Muscle of back (tissue), 11 donors: ENCODE results near the gene CALU. TPM values are rescaled to one million over a fixed set of nuclear protein-coding genes. Genes with fewer than 3 reads are reported as not detected.

Experiments used
- DNase-seq, 3 donors: peaks; one replicate each; pipeline versions ENCODE4 v3.0.0 to v3.0.0-alpha.2; 2013
- polyA plus RNA-seq, 10 donors: library from polyadenylated mRNA; unstranded; fragments of 120-200 nt; gene quantifications; one replicate each; pipeline ENCODE4 v1.2.1, GENCODE V29; 2013; ENCODE audit not compliant: insufficient read length in 10 of 10

Gene CALU
- polyA plus RNA-seq, 10 donors: 256 to 330 (median 285) TPM

DNA sequence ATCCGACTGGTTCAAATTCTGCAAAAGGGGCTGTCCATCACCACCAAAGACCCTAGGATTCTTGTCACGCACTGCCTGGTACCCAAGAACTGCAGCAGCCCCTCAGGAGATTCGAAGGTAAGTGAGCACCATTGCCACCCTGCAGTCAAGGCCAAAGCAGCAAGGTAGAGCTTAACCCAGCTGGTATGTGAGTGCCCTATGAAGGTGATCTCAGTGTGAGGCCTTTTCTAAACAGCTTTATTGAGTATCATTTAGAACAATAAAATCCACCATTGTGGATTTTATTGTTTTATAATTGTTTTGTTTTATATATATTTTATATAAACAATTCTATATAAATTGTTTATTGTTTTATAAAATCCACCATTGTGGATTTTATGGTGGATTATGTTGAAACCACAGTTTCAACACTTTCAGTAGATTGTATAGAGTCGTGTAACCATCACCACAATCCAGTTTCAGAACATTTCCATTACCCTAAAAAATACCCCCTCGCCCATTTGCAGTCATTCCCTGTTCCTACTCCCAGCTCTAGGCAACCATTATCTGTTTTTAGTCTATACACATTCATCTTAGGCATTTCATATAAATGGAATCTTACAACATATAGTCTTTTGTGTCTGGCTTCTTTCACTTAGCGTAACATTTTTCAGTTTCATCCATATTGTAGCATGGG, 20.1 kb upstream of the CALU start:
- DNase-seq: no peak

DNA sequence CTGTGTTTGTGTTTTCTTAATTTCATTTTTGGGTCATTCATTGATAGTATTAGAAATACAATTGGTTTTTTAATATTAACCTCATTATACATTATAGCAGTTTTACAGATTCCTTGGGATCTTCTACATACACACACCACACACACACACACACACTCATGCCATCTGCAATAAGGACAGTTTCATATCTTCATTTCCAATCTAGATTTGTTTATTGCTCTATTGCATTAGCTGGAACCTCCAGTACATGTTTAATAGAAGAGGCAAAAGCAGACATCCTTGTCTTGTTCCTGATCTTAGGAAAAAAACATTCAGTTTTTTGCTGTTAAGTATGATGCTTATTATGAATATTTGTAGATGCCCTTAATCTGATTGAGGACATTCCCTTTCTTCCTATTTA, 17.8 kb upstream of the CALU start:
- DNase-seq: no peak

DNA sequence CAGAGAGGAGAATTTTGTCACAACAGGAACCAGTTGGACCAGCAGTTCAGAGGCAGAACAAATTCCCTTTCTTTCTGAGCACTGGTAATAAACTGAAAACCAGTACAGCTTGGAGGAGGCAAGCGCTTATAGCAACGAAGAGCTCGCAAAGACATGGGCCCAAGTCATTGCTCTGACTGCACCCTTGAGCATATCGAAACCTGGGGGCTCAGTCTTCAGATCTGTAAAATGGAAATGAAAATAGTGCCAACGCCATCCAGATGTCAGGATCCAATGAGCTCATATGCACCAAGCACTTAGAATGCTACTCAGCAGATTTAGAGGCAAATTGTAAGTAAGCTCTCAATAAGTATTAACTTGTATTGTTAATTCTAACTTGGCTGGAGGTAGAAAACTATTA, 14.4 kb upstream of the CALU start:
- no peak for DNase-seq

DNA sequence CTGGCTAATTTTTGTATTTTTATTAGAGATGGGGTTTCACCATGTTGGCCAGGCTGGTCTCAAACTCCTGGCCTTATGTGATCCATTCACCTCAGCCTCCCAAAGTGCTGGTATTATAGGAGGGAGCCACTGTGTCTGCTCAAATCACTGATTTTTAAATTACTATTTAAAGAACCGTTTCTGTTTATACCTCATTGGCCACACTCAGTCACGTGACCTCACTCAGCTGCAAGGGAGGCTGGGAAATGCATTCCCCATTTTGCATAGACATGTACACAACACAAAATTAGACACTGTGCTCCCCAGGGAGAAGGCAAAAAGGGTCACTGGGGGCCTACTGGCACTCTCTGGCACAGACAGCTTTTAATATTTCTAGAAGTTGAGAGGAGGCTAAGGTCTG, 13.6 kb upstream of the CALU start:
- no peak for DNase-seq

DNA sequence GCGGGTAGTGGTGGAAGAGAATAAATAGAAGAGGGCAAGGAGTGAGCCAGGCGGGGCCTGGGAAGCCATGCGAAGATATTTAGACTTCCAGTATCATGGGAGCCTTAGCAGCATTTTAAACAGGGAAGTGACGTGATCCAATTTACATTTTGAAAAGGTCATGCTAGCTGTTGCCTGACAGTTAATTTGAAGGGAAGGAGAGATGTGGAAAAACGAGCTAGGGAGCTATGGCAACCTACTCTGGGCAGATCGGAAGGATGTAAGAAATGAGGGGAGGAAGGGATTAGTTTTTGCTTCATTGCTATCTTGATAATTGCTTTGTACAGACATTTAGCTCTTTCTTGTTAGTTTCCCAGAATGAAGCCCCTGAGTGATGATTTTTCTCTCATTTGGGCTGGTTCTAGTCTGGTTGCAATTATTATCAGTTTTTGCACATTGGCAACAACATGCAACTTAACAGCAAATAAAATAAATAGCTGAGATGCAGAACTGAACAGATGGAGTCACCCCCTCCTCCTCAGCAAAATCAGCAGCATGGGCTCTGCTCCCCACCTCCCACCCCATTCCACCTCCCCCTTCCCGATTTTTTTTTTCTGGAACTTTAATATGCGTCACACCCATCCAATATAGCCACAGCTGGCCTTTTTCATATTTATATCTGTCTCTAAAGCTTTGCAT, 13.0 kb upstream of the CALU start:
- peak in 1 of 3 donors; percentile 36 for DNase-seq

DNA sequence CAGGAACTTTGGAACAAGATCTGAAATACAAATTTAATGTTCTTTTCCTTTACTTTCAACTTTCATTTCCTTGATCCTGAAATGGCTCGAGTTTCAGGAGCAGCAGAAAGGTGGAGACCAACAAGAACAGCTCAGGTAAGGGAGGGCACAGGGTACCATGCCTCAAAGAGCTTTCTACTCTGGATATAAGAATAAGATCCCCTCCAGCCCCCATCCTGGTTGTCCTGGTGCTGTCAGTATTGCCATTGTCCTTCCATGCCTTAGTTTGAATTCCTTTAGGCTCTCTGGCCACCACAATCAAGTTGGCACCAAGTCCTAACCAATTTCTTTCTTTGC, 12.5 kb upstream of the CALU start:
- no peak for DNase-seq

DNA sequence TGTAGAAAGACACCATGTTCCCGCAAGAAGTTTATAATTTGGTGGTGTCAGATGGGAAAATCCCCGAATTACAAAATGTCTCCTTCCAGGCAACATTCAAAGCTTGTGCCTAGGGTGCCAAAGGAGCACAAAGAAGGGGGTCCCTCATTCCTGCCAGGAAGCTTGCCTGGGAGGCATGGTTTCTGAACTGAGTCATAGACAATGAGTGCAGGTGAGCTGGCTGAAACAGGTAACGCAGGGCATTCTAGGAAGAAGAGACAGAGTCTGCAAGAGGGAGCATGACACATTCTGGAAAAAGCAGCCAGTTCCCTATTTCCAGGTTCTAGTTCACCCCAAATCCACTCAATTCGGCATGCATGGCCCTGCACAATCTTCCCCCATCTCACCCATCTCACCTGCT, 11.9 kb upstream of the CALU start:
- DNase-seq: no peak

DNA sequence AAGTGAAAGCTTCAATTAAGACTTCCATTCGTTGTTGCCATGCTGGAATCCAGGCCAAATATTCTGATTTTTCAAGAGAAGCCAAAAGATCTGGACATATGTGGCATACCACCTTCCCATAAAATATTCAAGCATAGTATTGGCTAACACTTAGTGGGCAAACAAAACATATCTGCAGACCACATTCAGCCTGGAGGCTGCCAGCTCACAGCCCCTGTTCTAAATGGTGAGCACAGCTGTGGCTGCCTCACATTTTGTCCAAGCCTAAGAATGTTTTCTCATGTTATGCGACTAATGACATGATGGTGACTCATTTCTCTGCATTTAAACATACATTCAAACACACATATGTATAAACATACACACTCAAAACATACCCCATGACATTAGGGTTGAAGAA, 10.6 kb upstream of the CALU start:
- DNase-seq: peak in 2 of 3 donors; percentile 25 to 27

DNA sequence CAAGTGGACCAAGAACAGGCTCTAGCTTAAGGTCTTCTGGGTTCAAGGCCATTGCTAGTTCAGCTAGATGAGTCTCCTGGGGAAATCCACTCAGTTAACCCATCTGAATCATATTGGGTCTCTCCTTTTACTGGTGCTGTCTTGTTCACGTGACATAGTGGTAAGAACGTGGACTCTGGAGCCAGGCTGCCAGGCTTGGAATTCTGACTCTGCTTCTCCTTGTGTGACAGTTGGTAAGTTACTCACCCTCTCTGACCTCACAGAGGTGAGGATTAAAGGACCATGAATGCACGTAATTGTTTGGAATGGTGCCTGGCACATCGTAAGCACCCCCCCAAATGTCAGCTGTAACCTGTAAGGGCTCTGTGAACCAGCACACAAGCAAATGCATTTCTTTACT, 9.7 kb upstream of the CALU start:
- DNase-seq: no peak

DNA sequence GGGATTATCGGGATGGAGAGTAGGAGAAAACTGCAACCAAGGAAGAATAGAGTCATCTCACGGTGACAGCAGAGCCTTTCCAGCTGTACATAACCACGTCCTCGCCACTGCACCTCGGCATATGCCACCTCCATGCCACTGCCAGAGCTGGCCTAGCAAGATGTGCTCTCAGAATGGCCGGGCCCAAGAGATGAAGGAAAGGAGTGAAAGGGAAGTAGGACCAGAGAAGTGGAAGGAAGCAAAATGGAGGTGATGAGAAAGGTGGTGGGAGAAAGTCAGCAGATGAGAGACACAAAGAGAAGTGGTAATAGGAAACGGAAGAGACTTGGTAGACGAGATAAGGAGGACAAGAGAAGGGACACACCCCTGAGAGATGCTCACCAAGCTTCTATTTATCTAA, 8.0 kb upstream of the CALU start:
- no peak for DNase-seq

DNA sequence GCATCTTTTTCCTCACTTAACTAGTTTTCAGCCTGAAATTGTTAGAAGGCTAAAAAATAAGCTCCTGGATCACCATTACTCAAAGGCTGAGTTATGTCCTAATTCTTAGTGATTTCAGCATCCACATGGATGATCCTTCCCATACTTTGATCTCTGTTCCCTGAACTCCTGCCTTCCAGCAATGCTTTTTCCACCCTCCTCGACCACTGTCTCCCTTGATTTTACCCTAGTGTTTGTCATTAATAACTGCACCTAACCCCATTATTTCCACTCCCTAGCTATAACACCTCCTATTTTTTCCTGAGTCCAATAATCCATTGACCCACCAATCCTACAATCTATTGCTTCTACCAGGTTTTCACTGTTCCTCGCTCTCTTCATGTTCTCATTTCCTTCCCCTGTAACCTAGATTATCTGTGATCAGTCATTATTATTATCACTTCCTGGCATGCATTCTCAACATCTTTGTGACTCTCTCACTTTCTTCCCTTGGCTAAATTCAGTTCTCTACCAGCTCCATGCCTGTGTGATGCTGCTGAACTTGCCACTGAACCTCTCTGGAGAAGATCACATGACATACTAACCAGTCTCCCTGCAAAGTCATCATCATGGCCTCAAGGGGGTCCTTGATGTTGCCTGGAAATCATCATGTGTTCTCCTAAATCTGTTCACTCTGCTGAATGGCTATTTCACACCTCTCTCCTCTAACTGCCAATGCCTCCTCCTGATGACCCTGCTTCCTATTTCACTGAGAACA, 6.5 kb upstream of the CALU start:
- DNase-seq: no peak

DNA sequence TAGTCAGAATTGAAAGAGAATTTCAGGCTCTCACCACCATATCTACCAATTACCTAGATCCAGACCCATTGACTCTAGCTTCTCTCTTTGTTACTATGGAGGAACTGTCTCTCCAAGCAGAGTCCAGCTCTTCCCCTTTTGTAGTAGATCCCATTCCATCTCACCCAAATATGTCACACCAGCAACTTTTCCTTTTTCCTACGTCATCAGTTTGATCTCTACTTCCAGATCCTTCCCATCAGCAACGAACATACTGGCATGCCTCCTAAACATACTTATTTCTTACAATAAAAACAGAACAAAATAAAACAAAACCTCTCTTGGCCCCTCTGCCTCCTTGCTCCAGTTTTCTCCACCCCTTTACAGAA, 5.9 kb upstream of the CALU start:
- no peak for DNase-seq

DNA sequence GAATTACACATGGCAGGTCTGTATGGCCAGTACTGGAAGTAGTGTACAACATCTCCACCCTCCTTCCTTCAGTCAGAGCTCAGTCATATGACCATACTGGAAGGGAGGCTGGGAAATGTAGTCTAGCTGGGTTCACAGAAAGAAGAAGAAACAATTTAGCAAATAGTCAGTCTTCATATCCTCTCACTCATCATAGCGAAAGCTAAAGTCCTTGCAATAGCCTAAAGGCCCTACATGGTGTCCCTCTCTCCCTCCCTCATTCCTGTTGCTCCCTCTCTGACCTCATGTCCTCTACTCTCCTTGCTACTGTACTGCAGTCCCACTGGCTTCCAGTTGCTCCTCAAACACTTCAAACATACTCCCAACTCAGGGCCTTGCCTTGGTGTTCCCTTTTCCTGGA, 4.3 kb upstream of the CALU start:
- DNase-seq: no peak

DNA sequence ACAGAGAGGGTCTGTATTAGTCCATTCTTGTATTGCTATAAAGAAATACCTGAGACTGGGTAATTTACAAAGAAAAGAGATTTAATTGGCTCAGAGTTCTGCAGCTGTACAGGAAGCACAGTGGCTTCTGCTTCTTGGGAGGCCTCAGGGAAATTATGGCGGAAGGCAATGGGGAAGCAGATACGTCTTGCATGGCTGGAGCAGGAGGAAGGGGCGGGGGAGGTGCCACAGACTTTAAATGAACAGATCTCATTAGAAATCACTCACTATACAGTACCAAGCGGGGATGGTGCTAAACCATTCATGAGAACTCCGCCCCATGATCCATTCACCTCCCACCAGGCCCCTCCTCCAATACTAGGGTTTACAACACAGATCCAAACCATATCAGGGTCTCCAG, 3.7 kb upstream of the CALU start:
- DNase-seq: no peak

DNA sequence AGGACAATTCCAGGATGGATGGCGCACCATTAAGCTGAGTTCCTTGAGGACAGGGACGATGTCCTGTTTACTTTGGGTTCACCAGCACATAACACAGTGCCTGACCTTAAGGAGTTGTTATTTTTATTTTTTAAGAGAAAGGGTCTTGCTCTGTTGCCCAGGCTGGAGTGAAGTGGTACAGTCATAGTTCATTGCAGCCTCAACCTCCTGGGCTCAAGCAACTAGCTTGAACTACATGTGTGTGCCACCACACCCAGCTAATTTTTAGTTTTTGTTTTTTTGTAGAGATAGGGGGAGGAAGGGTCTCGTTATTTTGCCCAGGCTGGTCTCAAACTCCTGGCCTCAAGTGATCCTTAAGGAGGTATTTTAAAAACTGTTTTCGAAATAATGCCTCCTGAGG, 1.7 kb upstream of the CALU start:
- no peak for DNase-seq

DNA sequence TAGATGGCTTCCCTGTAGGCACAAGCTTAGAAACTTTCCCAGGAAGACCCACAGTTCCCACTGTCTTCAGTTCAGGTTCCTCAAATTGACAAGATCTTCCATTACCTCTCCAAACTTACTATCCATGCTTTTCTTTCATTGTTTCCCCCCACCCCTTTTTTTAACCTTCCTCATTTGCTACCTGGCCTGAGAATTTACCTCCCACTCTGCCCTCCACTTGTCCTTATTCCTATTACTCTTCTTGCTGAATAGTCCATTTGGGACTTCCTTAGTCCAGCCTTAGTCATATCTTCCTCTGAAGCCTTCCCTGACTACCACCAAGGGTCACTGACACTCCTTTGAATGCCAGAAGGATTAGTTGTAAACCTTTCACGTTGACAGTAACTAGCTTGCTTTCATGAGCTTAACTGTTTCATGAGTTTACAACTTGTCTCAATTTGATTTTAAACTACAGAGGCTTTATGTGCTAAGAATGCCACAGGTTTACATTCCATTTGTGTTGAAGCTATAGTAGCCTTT, 1.2 kb upstream of the CALU start:
- peak in 1 of 3 donors; percentile 41 for DNase-seq

DNA sequence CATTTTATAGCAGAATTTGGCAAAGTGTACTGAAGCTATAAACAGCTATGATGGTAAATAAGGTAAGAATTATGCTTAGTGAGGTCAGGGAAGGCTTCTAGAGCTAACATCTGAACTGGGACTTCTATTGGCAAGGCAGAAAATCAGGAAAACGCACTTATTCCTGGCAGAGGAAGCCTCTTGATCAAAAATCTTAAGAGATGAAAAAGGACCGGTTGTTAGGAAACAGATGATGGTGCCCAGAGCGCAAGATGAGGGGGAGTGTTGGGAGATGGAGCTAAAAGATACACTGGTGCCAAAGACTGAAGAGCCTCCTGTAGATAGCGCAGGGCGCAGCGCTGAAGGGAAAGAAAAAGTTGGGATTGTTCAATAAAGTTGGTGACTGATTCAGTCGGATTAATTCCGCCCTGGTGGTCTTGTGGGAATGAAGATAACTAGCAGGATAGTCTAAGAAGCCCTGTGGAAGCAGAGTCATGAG, 550 bp upstream of the CALU start:
- DNase-seq: no peak

DNA sequence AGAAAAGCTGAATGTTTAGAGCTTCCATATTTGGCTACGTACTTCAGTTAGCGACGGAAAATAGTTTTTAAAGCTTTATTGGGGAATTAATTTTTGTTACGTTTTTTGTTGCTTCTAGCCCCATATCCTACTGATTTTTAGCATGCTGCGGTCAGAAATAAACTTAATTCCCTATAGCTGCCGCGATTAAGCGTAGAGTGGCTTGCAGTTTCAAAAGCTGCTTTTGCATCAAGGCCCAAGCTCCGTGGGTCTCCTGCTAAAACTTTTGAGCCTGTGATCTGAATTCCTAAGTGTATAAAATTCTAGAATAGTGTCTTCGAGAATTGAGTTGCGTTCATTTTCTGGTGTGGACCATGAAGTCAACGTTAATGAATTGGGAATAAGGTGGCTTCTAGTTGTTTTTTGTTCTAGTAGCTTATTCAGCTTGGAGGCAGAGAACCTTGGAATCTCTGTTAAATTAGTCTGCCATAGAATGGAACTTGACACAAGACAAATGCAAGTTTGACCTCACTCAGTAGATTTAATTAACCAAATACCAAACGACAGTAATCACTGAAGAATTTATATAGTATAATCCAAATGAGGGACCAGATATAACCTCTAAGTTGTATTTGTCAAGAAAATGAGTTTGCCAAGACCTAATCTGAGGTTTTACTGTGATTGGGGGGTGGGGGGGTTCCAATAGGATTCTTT, 977 bp downstream of the CALU start:
- peak in 1 of 3 donors; percentile 29 for DNase-seq

DNA sequence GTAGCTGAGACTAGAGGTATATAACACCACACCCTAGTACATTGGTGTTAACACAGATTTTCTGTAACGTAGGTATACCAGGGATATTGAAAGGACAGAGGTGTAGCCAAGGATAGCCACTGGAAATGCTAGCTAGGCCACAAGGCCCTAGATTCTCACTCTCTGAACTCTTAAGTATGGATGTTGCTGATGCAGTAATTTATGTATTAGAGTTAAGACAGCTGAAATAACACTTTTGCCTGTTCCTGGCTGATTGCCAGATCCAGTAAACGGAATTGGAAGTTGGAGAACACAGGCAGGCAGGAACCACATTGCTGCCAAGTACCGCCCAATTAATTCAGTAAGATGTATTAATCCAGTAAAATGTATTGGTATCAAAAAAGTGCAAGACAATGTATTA, 1.8 kb downstream of the CALU start:
- DNase-seq: peak in 2 of 3 donors; percentile 35 to 53

DNA sequence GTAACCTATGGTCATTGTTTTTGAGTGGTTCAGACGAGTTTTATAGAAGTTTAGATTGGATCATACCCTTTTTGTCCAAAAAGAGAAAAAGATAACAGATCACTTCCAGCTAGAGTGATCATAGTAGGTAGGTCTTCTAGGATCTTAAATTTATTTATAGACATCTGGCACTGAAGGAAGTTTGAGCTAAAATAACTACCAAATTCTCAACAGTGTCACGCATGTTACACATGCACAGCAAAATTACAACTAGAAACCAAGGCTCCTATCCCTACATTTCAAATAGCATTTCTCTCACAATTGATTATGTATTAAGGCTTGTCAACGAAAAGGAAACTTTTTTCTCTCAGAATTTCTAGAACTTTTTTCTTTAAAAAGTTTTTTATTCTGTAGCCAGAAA, 2.3 kb downstream of the CALU start:
- DNase-seq: no peak

DNA sequence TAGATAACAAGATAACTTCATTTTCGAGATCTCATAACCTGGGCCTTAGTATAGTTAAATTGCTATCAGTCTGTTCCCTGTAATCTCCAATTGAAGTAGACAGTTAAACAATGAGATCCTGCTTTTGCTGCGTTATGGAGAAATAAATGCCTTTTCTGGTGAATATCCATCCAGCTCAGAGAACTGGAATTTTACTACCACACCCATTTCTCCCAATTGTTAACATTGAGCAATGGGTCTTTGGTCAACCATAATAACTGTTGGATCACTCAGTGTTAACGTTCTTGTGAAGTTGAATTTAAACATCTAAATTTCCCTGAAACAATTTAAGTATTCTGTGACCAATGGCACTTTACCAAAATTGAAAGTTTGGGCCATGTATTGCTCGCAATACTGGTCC, 3.0 kb downstream of the CALU start:
- no peak for DNase-seq

DNA sequence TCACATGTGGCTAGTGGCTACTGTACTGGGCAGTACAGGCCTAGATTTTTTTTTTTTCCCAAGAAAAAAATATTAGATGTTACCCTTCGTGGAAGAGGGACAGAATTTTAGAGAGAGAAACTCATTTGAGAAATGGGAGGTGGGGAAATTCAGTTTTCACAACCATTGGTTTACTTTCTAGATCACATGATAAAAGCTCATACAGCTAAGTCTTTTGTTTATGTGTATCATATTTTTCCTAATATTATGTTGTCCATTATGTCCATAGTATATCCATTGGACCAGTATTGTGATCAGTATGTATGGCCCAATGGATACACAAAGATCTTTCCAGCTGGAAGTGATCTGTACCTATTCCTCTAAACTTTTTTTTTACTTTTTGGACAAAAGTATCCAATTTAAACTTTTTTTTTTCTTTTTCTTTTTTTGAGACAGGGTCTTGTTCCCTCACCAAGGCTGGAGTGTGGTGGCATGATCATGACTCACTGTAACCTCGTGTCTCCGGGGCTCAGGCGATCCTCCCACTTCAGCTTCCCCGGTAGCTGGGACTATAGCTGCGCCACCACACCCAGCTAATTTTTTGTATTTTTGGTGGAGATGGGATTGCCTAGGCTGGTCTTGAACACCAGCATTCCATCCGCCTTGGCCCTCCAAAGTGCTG, 4.1 kb downstream of the CALU start:
- DNase-seq: no peak
